ENCODE measurements around the gene DIP2C.

Gene DIP2C

DNA sequence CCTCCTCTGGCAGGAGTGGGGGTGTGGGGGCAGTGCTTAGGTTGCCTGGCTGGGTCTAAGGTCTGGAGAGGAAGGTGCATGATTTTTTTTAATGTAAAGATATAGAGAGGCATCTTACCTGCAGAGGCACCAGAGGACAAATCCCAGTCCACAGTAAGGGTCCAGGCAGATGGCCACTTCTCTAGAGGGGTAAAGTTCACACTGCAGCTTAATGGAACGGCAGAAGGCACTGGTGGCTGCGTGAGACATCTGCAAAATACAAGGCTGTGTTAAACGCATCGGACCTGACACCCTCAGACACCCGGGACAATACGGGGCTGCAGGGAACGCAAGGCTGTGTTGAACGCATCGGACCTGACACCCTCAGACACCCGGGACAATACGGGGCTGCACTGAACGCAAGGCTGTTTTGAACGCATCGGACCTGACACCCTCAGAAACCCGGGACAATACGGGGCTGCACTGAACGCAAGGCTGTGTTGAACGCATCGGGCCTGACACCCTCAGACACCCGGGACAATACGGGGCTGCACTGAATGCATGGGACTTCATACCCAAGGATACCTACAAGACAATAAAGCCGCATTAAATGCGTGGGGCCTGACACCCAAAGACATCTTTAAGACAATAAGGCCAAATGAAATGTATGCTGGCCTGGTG is 348.3 kb downstream of the DIP2C start:
- Mint-ChIP-seq H3K9me3 (peaks cover 2% of the 10 kb centered on the region), H3K27ac (no peak overlapping the region), H3K4me3 (no peak overlapping the region), H3K36me3 (no peaks in the 10 kb centered on the region), H3K27me3 (no peaks in the 10 kb centered on the region), H3K4me1 (no peaks in the 10 kb centered on the region)
- CTCF ChIA-PET = no interaction called here
- no peak for DNase-seq

- Mint-ChIP-seq H3K4me1 (no peaks in the 10 kb centered on the region), H3K4me3 (no peak overlapping the region), H3K27ac (no peak overlapping the region), H3K27me3 (no peaks in the 10 kb centered on the region), H3K9me3 (peaks cover 2% of the 10 kb centered on the region), H3K36me3 (no peaks in the 10 kb centered on the region)
- CTCF ChIA-PET = no interaction called here
- DNase-seq = no peak
Observed at GRCh38 chr10:340646-341045, 348.8 kb downstream of the DIP2C start.

GRCh38 chr10:339038-339391 is 350.5 kb downstream of the DIP2C start:
- no peak overlapping the region for H3K4me3 Mint-ChIP-seq
- H3K27ac Mint-ChIP-seq = no peak overlapping the region
- H3K36me3 Mint-ChIP-seq = no peaks in the 10 kb centered on the region
- peaks cover 3% of the 10 kb centered on the region for H3K4me1 Mint-ChIP-seq
- no peak for DNase-seq
- no peaks in the 10 kb centered on the region for H3K9me3 Mint-ChIP-seq
- CTCF ChIA-PET = no interaction called here
- peaks cover 3% of the 10 kb centered on the region for H3K27me3 Mint-ChIP-seq

GRCh38 chr10:338171-339037 is 351.1 kb downstream of the DIP2C start:
- H3K36me3 Mint-ChIP-seq = no peaks in the 10 kb centered on the region
- DNase-seq = no peak
- no peak overlapping the region for H3K27ac Mint-ChIP-seq
- CTCF ChIA-PET = no interaction called here
- H3K4me1 Mint-ChIP-seq = peaks cover 9% of the 10 kb centered on the region
- peaks cover 3% of the 10 kb centered on the region for H3K27me3 Mint-ChIP-seq
- H3K4me3 Mint-ChIP-seq = no peak overlapping the region
- no peaks in the 10 kb centered on the region for H3K9me3 Mint-ChIP-seq

DNA sequence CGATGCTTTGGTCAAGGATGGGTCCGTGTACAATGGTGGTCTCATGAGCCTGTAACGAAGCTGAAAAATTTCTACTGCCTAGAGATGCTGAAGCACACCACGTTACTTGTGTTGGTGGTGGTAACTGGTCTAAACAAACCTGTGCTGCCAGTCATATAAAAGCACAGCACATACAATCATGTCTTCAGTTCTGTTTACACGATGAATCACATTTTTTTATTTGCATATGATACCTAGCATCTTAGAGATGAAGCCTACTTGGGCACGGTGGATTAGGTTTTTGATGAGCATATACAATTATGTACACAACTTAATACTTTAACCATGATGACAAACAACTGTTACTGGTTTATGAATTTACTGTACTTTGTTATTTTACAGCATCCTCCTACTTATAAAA is 353.2 kb downstream of the DIP2C start:
- H3K4me3 Mint-ChIP-seq = no peak overlapping the region
- H3K4me1 Mint-ChIP-seq = peaks cover 16% of the 10 kb centered on the region
- peak overlapping the region; percentile 50 for H3K27ac Mint-ChIP-seq
- no peaks in the 10 kb centered on the region for H3K36me3 Mint-ChIP-seq
- CTCF ChIA-PET = no interaction called here
- peaks cover 3% of the 10 kb centered on the region for H3K27me3 Mint-ChIP-seq
- no peak for DNase-seq
- H3K9me3 Mint-ChIP-seq = no peaks in the 10 kb centered on the region

DNA sequence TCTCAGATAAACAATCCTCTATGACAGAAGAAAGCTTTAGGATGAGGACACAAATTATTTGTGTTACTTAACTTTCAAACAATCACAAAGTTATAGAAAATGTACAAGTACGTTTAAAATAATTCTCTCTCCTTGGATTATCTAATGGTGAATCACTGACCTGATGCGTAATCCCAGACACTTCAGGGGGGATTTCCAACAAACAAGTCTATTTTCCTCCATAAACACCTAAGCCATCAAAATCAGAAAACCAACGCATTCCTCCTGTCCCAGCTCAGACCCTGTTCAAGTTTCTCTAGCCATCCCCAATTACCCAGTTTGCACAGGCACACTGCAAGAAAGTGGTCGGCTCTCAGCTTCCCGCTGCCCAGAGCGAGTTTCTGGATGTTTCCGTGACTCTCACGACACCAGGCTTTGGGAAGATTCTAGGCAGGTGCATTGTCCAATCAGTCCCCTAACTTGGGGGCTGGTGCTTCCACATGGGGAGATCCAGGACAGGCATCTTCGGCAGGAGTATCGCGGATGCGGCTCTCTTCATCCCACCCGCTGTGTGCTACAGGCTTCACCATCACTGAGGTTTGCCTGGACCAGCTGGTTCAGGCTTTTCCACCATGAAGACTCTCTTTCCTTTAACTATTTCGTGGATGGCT is 354.2 kb downstream of the DIP2C start:
- CTCF ChIA-PET = no interaction called here
- Mint-ChIP-seq H3K27me3 (peaks cover 3% of the 10 kb centered on the region), H3K36me3 (no peaks in the 10 kb centered on the region), H3K4me1 (peaks cover 17% of the 10 kb centered on the region), H3K9me3 (no peaks in the 10 kb centered on the region), H3K4me3 (no peak overlapping the region), H3K27ac (no peak overlapping the region)
- DNase-seq = no peak

GRCh38 chr10:331186-331585 is 358.3 kb downstream of the DIP2C start:
- Mint-ChIP-seq H3K27me3 (peaks cover 7% of the 10 kb centered on the region), H3K27ac (no peak overlapping the region)

DNA sequence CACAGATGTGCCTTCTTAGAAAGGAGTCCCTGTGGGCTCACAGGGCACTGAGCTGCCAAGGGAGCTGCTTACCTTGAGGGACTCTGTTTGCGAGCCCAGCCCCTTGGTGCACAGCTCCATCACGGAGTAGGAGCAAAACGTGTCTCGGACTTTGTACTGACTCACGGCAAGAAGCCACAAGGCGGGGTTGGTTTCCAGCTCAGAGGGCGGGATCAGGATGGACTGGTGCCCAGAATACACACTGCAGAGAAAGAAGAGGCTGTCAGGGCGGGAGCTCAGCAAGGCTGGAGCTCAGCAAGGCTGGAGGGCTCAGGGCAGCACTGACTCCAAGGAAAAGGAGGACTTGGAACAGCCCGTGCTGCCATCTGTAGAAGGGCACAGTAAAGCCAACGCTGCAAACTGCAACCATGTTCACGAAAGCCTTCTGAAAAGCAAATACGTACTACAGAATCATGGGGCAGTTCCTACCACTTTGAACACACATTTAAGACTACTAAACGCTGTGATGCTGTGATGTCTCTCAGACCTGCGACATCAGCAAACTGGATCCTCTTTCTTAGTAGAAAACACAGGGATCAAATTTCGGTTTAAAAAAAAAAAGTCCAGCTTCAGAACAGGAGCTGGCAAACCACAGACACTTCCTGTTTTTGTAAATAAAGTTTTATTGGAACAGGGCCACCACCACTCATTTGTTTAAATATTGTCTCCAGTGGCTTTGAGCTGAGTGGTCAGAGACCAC is 359.9 kb downstream of the DIP2C start:
- Mint-ChIP-seq H3K36me3 (no peaks in the 10 kb centered on the region), H3K9me3 (no peaks in the 10 kb centered on the region), H3K27ac (peak overlapping the region; percentile 75), H3K4me3 (peak overlapping the region; percentile 33), H3K27me3 (peaks cover 4% of the 10 kb centered on the region), H3K4me1 (peaks cover 37% of the 10 kb centered on the region)
- CTCF ChIA-PET = interaction anchor here (0.6 kb wide), 1 partner anchor 608 kb away, joined by 3 read pairs; no protein-coding TSS in a partner anchor
- DNase-seq = peak; percentile 43

More at GRCh38 chr10:331186-331585, 358.3 kb downstream of the DIP2C start:
- Mint-ChIP-seq H3K36me3 (no peaks in the 10 kb centered on the region), H3K9me3 (no peaks in the 10 kb centered on the region), H3K4me3 (no peak overlapping the region), H3K4me1 (peaks cover 31% of the 10 kb centered on the region)
- CTCF ChIA-PET = no interaction called here
- no peak for DNase-seq

DNA sequence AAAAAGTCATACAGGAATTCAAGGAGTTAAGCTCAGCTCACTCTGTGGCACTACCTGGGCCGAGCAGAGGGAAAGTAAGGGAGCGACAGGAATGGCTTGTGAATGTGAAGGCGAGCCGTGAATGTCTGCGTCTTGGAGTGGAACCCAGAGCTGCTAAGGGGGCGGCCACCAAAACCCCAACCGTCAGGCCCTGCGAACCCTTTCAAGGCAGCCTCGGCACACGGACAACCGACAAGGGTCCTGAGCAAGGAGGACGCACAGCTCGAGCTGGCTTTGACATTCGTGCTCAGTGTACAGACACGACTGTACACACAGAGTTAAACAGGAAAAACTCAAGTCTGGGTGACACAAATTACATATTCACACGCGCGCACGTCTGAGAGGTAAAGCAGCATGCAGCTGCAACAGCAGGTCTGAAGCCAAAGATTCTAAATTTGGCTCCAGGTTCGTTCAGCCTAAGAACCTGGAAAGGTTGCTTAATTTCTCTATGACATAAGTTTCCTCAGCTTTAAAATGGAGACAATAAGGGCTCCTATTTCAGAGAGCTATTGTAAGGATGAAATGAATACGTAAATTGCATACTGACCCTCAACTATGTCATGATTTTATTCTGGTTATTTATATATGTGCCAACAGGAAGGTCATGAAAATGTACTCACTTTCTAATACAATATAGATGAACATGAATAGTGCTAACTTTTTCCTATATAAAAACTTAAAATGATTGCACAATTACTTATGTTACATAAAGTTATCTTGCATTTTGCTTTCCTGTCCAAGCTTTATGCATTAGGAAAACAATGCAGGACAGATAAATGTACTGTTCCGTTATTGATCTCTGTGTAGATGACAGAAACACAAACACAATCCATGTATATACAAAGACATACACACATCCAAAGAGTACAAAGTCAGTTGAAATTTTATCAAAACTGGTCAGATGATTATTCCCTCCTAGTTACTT is 361.3 kb downstream of the DIP2C start:
- DNase-seq = no peak
- CTCF ChIA-PET = no interaction called here
- peaks cover 2% of the 10 kb centered on the region for H3K36me3 Mint-ChIP-seq
- H3K27me3 Mint-ChIP-seq = peaks cover 4% of the 10 kb centered on the region
- peaks cover 2% of the 10 kb centered on the region for H3K9me3 Mint-ChIP-seq
- H3K4me1 Mint-ChIP-seq = peaks cover 36% of the 10 kb centered on the region
- no peak overlapping the region for H3K4me3 Mint-ChIP-seq
- no peak overlapping the region for H3K27ac Mint-ChIP-seq

GRCh38 chr10:326894-327635 is 362.4 kb downstream of the DIP2C start:
- DNase-seq = no peak
- CTCF ChIA-PET = no interaction called here
- H3K27me3 Mint-ChIP-seq = peaks cover 4% of the 10 kb centered on the region

DNA sequence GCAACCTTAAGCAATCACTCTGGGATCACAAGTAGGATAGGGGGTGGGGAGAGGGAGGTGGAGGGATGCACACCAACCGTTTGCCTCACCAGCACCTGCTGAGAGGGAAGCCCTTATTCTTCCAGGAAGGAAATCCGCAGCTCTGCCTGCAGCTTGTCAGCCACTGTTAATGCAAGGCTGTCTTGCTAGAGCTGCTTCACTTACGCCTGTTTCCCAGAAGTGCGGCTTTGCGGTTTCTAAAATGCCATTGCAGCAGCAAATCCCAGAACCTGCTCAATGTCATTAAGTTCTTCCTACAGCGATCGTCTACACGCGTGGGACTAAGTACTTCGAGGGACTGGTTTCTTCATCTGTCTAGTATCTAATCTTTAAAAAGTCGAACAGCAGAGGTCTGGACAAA is 363.1 kb downstream of the DIP2C start:
- no peak overlapping the region for H3K4me3 Mint-ChIP-seq
- H3K9me3 Mint-ChIP-seq = peaks cover 2% of the 10 kb centered on the region
- peaks cover 4% of the 10 kb centered on the region for H3K27me3 Mint-ChIP-seq
- H3K4me1 Mint-ChIP-seq = peaks cover 31% of the 10 kb centered on the region
- DNase-seq = no peak
- CTCF ChIA-PET = no interaction called here
- H3K27ac Mint-ChIP-seq = no peak overlapping the region
- H3K36me3 Mint-ChIP-seq = peaks cover 2% of the 10 kb centered on the region

More at GRCh38 chr10:326894-327635, 362.4 kb downstream of the DIP2C start:
- Mint-ChIP-seq H3K27ac (no peak overlapping the region), H3K9me3 (peaks cover 2% of the 10 kb centered on the region), H3K4me3 (no peak overlapping the region), H3K4me1 (peaks cover 31% of the 10 kb centered on the region), H3K36me3 (peaks cover 2% of the 10 kb centered on the region)

- Mint-ChIP-seq H3K27me3 (peaks cover 4% of the 10 kb centered on the region), H3K36me3 (peaks cover 4% of the 10 kb centered on the region), H3K27ac (no peak overlapping the region), H3K9me3 (peaks cover 4% of the 10 kb centered on the region), H3K4me3 (no peak overlapping the region), H3K4me1 (peaks cover 30% of the 10 kb centered on the region)
- DNase-seq = no peak
- CTCF ChIA-PET = no interaction called here
Observed at GRCh38 chr10:325282-325681, 364.2 kb downstream of the DIP2C start.

- H3K27ac Mint-ChIP-seq = no peak overlapping the region
- H3K9me3 Mint-ChIP-seq = peaks cover 4% of the 10 kb centered on the region
- CTCF ChIA-PET = no interaction called here
- peaks cover 24% of the 10 kb centered on the region for H3K4me1 Mint-ChIP-seq
- no peak overlapping the region for H3K4me3 Mint-ChIP-seq
- no peak for DNase-seq
- peaks cover 4% of the 10 kb centered on the region for H3K27me3 Mint-ChIP-seq
- H3K36me3 Mint-ChIP-seq = peaks cover 4% of the 10 kb centered on the region
Observed at GRCh38 chr10:324593-324992, 364.9 kb downstream of the DIP2C start.

All from activated naive CD4-positive, alpha-beta T cell treated with anti-CD3 and anti-CD28 coated beads, Interleukin-2, amount 10 ng/mL, durations not matched to agents 7 days and 5 days (primary cell).